Natural killer cell (primary cell): ENCODE results near the gene MN1. TPM values are rescaled to one million over a fixed set of nuclear protein-coding genes. Genes with fewer than 3 reads are reported as not detected.

Source experiments
- ATAC-seq, 3 donors: fragments of 150-1000 bp in 2 of 3; fragments of 200-7000 bp in 1 of 3; cut with Tn5 transposase; 1 replicate in 1 of 3; 2 replicates in 2 of 3; pipeline ENCODE4 v1.10.0; 2021; ENCODE audit warnings: mild to moderate bottlenecking in 2 of 3, moderate library complexity in 2 of 3
- DNase-seq, 2 donors: peaks; one replicate each; pipeline versions ENCODE4 v3.0.0 to v3.0.0-alpha.2; 2013 to 2021; ENCODE audit warnings: mixed read lengths in 1 of 2
- H3K27ac ChIP-seq: one replicate; pipeline ENCODE4 v1.5.1; 2013; ENCODE audit warnings: mild to moderate bottlenecking, low read length
- H3K27me3 ChIP-seq: one replicate; pipeline ENCODE4 v1.6.1; 2013; ENCODE audit warnings: low read length; ENCODE audit not compliant: control insufficient read depth, insufficient read depth
- H3K36me3 ChIP-seq: one replicate; pipeline ENCODE4 v1.6.1; 2013; ENCODE audit warnings: low read length; ENCODE audit not compliant: control insufficient read depth, insufficient read depth
- H3K4me1 ChIP-seq: one replicate; pipeline ENCODE4 v1.6.1; 2013; ENCODE audit warnings: low read length; ENCODE audit not compliant: control insufficient read depth, insufficient read depth
- H3K4me3 ChIP-seq: one replicate; pipeline ENCODE4 v1.5.1; 2013; ENCODE audit warnings: low read length
- H3K9me3 ChIP-seq: one replicate; pipeline ENCODE4 v1.6.1; 2013; ENCODE audit warnings: low read length; ENCODE audit not compliant: control insufficient read depth, insufficient read depth
- H3K27ac Mint-ChIP-seq, 2 donors: one replicate each; pipeline ENCODE4 v1.8.0; 2022; ENCODE audit warnings: mild to moderate bottlenecking in 2 of 2, mixed read lengths in 2 of 2, moderate library complexity in 1 of 2
- H3K27me3 Mint-ChIP-seq, 2 donors: one replicate each; pipeline ENCODE4 v1.8.0; 2022; ENCODE audit warnings: low read depth in 2 of 2, mixed read lengths in 2 of 2
- H3K36me3 Mint-ChIP-seq: one replicate; pipeline ENCODE4 v1.8.0; 2022; ENCODE audit warnings: mixed read lengths
- H3K4me1 Mint-ChIP-seq, 2 donors: one replicate each; pipeline ENCODE4 v1.8.0; 2022; ENCODE audit warnings: mixed read lengths in 2 of 2
- H3K4me3 Mint-ChIP-seq: one replicate; pipeline ENCODE4 v1.8.0; 2022; ENCODE audit warnings: mild to moderate bottlenecking, moderate library complexity, mixed read lengths
- H3K9me3 Mint-ChIP-seq, 2 donors: one replicate each; pipeline ENCODE4 v1.8.0; 2022; ENCODE audit warnings: mixed read lengths in 2 of 2
- WGBS: methylation state at CpG from one replicate; pipeline ENCODE4 v1.1.7; 2013; ENCODE audit warnings: missing lambda C conversion rate; ENCODE audit not compliant: insufficient coverage; 5-methylcytosine and 5-hydroxymethylcytosine counted together
- intact Hi-C: fragments of 100-400 bp; cut with micrococcal nuclease; formaldehyde crosslinking; loops from one replicate; pipeline ENCODE4 v1.14.2; 2022
- total RNA-seq, 4 donors: library from RNA; stranded (reverse); fragments of 120-200 nt in 1 of 4; gene quantifications; one replicate each; pipeline versions ENCODE4 v1.2.3 to v1.2.4, GENCODE V29; 2013 to 2022
- TF ChIP-seq, protein P1 (sequence below): fragments of 200-600 bp; IDR thresholded peaks from one replicate; pipeline ENCODE4 v1.8.0; 2022; ENCODE audit warnings: antibody characterized with exemption

MN1 gene
- total RNA-seq, 3 donors from 2014 or later (not counting 1 experiment from before 2014, with no cell fraction given) = 0.39 to 0.83 (median 0.82) TPM

GRCh38 chr22:27774200-27774599, 27.4 kb downstream of the MN1 start:
- H3K4me1 Mint-ChIP-seq = no peaks in the 10 kb centered on the region
- Histone ChIP-seq H3K4me1 (no peaks in the 10 kb centered on the region), H3K27me3 (no peaks in the 10 kb centered on the region), H3K9me3 (no peaks in the 10 kb centered on the region), H3K36me3 (no peaks in the 10 kb centered on the region), H3K27ac (no peak overlapping the region), H3K4me3 (no peak overlapping the region)
- ATAC-seq (no peak), DNase-seq (no peak)
- H3K27ac Mint-ChIP-seq = no peak overlapping the region
- no peaks in the 10 kb centered on the region for H3K27me3 Mint-ChIP-seq
- H3K4me3 Mint-ChIP-seq = no peak overlapping the region
- TF ChIP-seq, protein P1, sequence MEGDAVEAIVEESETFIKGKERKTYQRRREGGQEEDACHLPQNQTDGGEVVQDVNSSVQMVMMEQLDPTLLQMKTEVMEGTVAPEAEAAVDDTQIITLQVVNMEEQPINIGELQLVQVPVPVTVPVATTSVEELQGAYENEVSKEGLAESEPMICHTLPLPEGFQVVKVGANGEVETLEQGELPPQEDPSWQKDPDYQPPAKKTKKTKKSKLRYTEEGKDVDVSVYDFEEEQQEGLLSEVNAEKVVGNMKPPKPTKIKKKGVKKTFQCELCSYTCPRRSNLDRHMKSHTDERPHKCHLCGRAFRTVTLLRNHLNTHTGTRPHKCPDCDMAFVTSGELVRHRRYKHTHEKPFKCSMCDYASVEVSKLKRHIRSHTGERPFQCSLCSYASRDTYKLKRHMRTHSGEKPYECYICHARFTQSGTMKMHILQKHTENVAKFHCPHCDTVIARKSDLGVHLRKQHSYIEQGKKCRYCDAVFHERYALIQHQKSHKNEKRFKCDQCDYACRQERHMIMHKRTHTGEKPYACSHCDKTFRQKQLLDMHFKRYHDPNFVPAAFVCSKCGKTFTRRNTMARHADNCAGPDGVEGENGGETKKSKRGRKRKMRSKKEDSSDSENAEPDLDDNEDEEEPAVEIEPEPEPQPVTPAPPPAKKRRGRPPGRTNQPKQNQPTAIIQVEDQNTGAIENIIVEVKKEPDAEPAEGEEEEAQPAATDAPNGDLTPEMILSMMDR = no peak
- H3K9me3 Mint-ChIP-seq = no peaks in the 10 kb centered on the region
- intact Hi-C loops = no loop called here
- H3K36me3 Mint-ChIP-seq = no peaks in the 10 kb centered on the region
- WGBS = 78% methylated on average over 8 of the region's 9 CpGs

- intact Hi-C loops = no loop called here
- Histone ChIP-seq H3K4me1 (no peaks in the 10 kb centered on the region), H3K27me3 (no peaks in the 10 kb centered on the region), H3K36me3 (no peaks in the 10 kb centered on the region), H3K4me3 (no peak overlapping the region), H3K27ac (no peak overlapping the region), H3K9me3 (no peaks in the 10 kb centered on the region)
- Mint-ChIP-seq H3K4me3 (no peak overlapping the region), H3K27ac (no peak overlapping the region), H3K4me1 (no peaks in the 10 kb centered on the region), H3K36me3 (no peaks in the 10 kb centered on the region), H3K9me3 (no peaks in the 10 kb centered on the region), H3K27me3 (no peaks in the 10 kb centered on the region)
- WGBS = 83% methylated on average over 18 of the region's 18 CpGs
- DNase-seq (no peak), ATAC-seq (no peak)
- TF ChIP-seq, protein P1 = no peak
Observed at GRCh38 chr22:27772984-27773498, 28.5 kb downstream of the MN1 start.

DNA sequence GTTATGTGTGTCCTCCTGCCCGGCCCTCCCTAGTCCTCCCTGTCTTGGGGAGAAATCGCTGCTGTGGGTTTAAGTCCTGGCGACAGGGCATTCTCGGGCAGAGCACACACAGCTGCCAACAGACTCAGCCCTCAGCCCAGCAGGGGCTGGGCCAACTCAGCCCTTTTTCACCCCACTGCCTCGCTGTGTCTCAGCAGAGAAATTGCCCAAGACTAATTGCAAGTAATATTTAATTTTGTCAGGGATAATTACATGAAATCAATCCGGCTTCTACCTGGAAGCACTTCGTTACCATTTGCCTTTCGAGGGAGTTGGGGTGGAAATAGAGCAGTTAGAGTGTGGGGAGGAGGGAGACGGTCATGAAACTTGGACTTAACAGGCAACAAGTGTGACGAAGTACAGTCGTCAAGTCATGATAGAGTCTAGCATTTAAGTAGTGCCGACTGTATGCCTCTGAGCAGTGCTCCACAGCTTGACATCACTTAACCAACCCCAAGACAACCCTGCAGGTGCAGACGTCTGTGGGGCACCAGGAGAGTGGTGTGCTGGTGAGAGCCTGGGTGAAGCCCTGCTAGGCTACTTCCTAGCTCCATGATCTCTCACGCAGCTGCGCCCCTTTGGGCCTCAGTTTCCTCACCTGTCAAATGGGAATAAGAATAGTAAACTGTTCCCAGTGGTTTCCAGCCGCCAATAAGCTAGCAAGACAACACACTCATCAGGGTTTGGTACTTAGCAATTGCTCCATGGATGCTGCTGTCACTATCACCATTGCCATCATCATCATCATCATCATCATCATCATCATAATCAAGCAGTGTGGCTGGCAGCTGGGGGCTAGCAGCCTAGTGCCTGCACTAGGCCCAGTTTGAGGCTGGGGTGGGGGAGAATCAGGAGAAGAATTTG, 29.2 kb downstream of the MN1 start:
- DNase-seq = no peak
- no peak overlapping the region for H3K27ac ChIP-seq
- H3K9me3 ChIP-seq = no peaks in the 10 kb centered on the region
- Mint-ChIP-seq H3K36me3 (no peaks in the 10 kb centered on the region), H3K4me3 (no peak overlapping the region), H3K4me1 (no peaks in the 10 kb centered on the region), H3K9me3 (no peaks in the 10 kb centered on the region), H3K27ac (no peak overlapping the region), H3K27me3 (no peaks in the 10 kb centered on the region)
- 84% methylated on average over 15 of the region's 16 CpGs for whole genome bisulfite sequencing
- H3K36me3 ChIP-seq = no peaks in the 10 kb centered on the region
- H3K4me3 ChIP-seq = no peak overlapping the region
- ATAC-seq = no peak
- no peaks in the 10 kb centered on the region for H3K27me3 ChIP-seq
- TF ChIP-seq, protein P1 = no peak
- H3K4me1 ChIP-seq = no peaks in the 10 kb centered on the region
- intact Hi-C loops = no loop called here
